GM20000 (cell line): ENCODE results near the gene ZNF318.
"Not testable (repeated sequence)": the region's sequence is repeated elsewhere in the genome, so short reads cannot be mapped to it uniquely, and the experiment has no call there.

Experiments used
- DNase-seq: peaks from one replicate; pipeline ENCODE4 v3.0.0; 2012; ENCODE audit warnings: low spot score
- CTCF ChIP-seq: IDR thresholded peaks from 2 replicates; pipeline ENCODE4 v1.5.1; 2012; ENCODE audit warnings: mild to moderate bottlenecking, control low read depth; ENCODE audit errors: extremely low read depth, missing control alignments

Gene ZNF318

GRCh38 chr6:43303751-43304331 is 65.6 kb downstream of the ZNF318 start:
- no peak for TF ChIP-seq CTCF
- DNase-seq: no peak

- DNase-seq: not testable (repeated sequence)
Measured at GRCh38 chr6:43303006-43303405, 66.4 kb downstream of the ZNF318 start.

GRCh38 chr6:43302126-43302525 is 67.3 kb downstream of the ZNF318 start:
- no peak for DNase-seq
- TF ChIP-seq CTCF: no peak

GRCh38 chr6:43301081-43301870 is 68.2 kb downstream of the ZNF318 start:
- DNase-seq: no peak
- no peak for TF ChIP-seq CTCF

GRCh38 chr6:43299338-43300293 is 69.8 kb downstream of the ZNF318 start:
- no peak for TF ChIP-seq CTCF

GRCh38 chr6:43298565-43299337 is 70.7 kb downstream of the ZNF318 start:
- TF ChIP-seq CTCF: no peak

More at GRCh38 chr6:43299338-43300293, 69.8 kb downstream of the ZNF318 start:
- DNase-seq: peak; percentile 7

GRCh38 chr6:43297644-43298564 is 71.5 kb downstream of the ZNF318 start, which contains the start of gene SLC22A7:
Gene SLC22A7, plus strand, starts transcription at chr6:43298260. Its CDS starts 99 bp downstream, at chr6:43298359.
- no peak for DNase-seq
- no peak for TF ChIP-seq CTCF

More at GRCh38 chr6:43298565-43299337, 70.7 kb downstream of the ZNF318 start:
- peak; percentile 4 for DNase-seq
